Suprapubic skin (tissue), 4 donors: ENCODE results near the gene WBP4.

Source experiments
- POLR2A ChIP-seq, 2 donors: fragments of 450-650 bp; IDR thresholded peaks; one replicate each; pipeline ENCODE4 v1.6.1; 2017; ENCODE audit warnings: antibody characterized with exemption in 2 of 2, mild to moderate bottlenecking in 2 of 2, moderate library complexity in 2 of 2
- POLR2AphosphoS5 ChIP-seq, 3 donors: sonication (generic); formaldehyde crosslinking; IDR thresholded peaks; one replicate each; pipeline ENCODE4 v1.6.1; 2017; ENCODE audit warnings: antibody characterized with exemption in 3 of 3
- TF ChIP-seq, protein P1 (sequence below), 2 donors: fragments of 200-600 bp in 1 of 2; fragments of 450-650 bp in 1 of 2; sonication (generic) in 1 of 2; IDR thresholded peaks; one replicate each; pipeline ENCODE4 v1.5.1; 2016 to 2019; ENCODE audit warnings: antibody characterized with exemption in 2 of 2, mild to moderate bottlenecking in 1 of 2, moderate library complexity in 1 of 2

DNA sequence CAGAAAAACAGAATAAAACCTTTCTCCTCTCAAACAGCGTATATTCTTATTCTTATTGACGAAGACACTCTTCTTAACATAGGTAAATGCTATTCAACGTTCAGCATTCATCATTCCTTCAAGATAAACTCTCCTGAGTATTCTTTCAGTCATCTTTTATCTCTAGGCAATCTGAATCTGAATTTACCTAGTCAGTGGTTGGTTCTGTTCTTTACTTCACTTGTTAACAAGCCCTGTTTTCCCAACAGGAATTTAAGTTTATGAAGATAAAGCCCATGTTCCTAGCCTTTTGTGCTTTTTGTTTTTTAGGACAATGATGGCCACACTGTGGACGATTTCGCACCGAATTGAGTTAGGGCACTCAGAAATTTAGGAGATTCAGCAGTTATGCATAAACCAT is 45.4 kb upstream of the WBP4 start:
- TF ChIP-seq, protein P1, sequence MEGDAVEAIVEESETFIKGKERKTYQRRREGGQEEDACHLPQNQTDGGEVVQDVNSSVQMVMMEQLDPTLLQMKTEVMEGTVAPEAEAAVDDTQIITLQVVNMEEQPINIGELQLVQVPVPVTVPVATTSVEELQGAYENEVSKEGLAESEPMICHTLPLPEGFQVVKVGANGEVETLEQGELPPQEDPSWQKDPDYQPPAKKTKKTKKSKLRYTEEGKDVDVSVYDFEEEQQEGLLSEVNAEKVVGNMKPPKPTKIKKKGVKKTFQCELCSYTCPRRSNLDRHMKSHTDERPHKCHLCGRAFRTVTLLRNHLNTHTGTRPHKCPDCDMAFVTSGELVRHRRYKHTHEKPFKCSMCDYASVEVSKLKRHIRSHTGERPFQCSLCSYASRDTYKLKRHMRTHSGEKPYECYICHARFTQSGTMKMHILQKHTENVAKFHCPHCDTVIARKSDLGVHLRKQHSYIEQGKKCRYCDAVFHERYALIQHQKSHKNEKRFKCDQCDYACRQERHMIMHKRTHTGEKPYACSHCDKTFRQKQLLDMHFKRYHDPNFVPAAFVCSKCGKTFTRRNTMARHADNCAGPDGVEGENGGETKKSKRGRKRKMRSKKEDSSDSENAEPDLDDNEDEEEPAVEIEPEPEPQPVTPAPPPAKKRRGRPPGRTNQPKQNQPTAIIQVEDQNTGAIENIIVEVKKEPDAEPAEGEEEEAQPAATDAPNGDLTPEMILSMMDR (IDR thresholded peaks at IDR 0.05) = no peak
- TF ChIP-seq POLR2AphosphoS5 (IDR thresholded peaks at IDR 0.05) (no peak), POLR2A (IDR thresholded peaks at IDR 0.05) (no peak)
